GM12865 (cell line): ENCODE results near the gene DNAJB14.

ENCODE experiments used
- DNase-seq: peaks from one replicate; pipeline ENCODE4 v3.0.0; 2010; ENCODE audit warnings: low read depth
- H3K4me3 ChIP-seq: 2 replicates; pipeline ENCODE4 v1.5.1; 2011; ENCODE audit warnings: mild to moderate bottlenecking, low read depth, low read length, control low read depth
- TF ChIP-seq, protein P1 (sequence below): IDR thresholded peaks from 2 replicates; pipeline ENCODE4 v1.5.1; 2011; ENCODE audit warnings: low read length, control low read depth, low read depth, inconsistent platforms; ENCODE audit not compliant: insufficient read depth; ENCODE audit errors: missing control alignments

DNAJB14 gene

DNA sequence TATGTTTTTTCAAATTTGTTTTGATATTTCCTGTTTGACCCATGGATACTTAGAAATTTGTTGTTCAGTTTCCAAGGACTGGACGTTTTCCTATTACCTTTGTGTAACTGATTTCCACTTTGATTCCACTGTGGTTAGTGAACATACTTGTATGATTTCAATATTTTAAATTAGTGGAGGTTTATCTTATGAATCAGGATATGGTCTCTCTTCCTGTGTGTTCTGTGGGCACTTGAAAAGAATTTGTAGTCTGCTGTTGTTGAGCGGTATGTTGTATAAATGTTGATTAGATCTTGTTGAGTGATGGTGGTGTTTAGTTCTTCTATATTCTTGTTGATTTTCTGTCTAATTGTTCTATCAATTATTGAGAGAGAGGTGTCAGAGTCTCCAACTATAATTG lies 31.0 kb downstream of the DNAJB14 start:
- TF ChIP-seq, protein P1, sequence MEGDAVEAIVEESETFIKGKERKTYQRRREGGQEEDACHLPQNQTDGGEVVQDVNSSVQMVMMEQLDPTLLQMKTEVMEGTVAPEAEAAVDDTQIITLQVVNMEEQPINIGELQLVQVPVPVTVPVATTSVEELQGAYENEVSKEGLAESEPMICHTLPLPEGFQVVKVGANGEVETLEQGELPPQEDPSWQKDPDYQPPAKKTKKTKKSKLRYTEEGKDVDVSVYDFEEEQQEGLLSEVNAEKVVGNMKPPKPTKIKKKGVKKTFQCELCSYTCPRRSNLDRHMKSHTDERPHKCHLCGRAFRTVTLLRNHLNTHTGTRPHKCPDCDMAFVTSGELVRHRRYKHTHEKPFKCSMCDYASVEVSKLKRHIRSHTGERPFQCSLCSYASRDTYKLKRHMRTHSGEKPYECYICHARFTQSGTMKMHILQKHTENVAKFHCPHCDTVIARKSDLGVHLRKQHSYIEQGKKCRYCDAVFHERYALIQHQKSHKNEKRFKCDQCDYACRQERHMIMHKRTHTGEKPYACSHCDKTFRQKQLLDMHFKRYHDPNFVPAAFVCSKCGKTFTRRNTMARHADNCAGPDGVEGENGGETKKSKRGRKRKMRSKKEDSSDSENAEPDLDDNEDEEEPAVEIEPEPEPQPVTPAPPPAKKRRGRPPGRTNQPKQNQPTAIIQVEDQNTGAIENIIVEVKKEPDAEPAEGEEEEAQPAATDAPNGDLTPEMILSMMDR, result no peak
- no peak for DNase-seq
- H3K4me3 ChIP-seq, result no peak overlapping the region

DNA sequence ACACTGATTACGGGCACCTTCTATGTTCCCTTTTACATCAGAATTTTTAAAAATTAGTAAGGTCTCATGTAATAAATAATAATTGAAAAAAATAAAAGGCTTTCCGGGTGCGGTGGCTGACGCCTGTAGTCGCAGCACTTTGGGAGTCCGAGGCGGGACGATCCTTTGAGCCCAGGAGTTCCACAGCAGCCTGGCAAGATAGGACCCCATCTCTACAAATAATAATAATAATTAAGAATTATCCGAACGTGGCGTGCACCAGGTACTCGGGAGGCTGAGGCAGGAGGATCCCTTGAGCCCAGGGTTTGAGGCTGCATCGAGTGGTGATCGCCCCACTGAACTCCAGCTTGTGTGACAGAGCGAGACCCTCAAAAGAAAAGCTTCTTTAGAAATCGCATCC lies 51.4 kb downstream of the DNAJB14 start:
- H3K4me3 ChIP-seq, result peak overlapping the region; percentile 57
- DNase-seq, result no peak
- TF ChIP-seq, protein P1, result no peak

DNA sequence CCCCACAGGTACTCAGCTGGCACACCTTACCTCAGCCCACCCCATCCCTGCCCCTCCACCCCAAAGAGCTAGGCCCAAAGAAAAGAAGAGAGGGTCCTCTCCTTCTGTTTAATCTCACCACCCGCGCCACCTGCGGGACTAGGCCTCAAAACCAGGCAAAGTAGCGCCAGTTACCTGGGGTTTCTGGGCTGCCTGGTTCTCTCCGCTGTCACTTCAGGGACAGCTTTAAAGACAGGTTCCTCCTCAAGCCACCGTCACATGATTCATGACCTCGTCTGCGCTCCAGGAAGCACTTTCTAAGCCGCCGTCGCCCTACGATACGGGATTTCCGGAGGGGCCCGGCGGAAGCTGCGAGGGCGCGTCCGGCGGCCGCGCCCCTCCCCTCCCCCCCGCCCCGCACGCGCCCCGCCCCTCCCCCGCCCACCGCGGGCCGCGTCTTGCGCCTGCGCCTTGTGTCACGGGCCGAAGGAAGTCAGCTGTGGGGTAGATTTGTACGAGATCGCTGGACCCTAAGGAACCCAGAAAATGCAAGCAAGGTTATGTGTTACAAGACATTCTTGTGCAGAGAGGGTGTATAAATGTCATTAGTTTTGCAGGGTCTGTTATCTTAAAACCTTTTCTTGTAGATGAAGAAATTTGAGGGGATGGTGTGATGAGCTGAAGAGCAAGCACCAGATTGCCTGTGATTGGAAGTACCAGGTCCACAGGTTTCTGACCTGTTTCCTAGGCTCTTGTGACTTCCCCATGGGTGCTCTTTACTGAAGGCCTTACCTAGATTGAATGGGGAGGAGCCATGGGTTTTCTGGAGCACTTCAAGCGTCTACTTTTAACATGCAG lies 52.0 kb downstream of the DNAJB14 start, which contains the start of gene LAMTOR3:
LAMTOR3 (minus strand) TSS at position 267 of the 837 bp plus-strand sequence. CDS start 464 bp downstream, outside the sequence.
- TF ChIP-seq, protein P1, result no peak
- peak; percentile 96 for DNase-seq
- peak within 1 kb of the TSS; percentile 94 for H3K4me3 ChIP-seq

DNA sequence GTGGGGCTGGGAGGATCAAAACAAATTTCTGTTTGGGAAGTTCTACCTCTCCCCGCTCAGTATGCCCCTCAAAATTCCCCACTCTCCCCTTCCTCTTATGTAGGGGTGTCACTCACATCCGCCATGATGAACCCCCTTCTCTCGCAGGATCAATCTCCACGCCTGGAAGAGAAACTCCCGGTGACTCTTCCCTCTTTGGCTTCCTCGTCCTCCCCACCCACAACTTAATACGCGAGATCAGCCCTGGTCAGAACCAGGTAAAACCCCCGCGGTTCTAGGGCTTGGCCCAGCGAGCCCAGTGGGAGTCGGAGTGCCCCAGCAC lies 52.6 kb downstream of the DNAJB14 start:
- H3K4me3 ChIP-seq, result peak overlapping the region; percentile 94
- TF ChIP-seq, protein P1, result no peak
- DNase-seq, result no peak

DNA sequence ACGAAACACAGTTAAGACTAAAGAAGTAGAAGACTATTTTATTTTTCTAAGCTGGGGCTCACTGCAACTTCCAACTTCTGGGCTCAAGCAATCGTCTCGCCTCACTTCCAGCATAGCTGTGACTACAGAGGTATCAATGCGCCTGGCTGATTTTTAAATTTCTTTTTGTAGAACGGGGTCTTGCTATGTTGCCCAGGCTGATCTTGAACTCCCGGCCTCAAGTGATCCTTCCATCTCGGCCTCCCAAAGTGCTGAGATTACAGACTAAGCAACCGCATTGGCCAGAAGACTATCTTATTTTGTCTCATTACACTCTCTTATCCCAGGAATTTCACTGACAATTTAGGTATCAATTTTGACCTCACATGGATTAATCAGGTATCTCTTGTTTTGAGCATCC lies 53.4 kb downstream of the DNAJB14 start:
- peak overlapping the region; percentile 94 for H3K4me3 ChIP-seq
- TF ChIP-seq, protein P1, result no peak
- no peak for DNase-seq

DNA sequence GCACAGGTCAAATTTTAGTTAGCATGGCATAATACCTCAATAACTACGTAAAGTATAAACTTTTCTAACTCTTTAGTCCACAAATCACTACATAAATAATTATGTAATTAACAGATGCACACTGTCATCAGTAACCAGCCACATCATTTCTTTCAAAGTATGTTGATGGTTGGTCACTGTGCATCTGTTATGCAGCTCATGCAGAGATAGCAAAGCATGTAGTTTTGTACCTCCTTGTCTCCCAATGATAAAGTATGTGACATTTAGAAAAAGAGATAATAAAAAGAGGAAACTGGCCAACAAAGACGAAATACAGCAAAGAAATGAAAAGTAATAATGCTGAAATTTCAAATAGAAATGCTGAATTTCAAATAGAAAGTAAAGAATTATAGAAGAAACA lies 55.1 kb downstream of the DNAJB14 start:
- no peak for DNase-seq
- TF ChIP-seq, protein P1, result no peak
- H3K4me3 ChIP-seq, result no peak overlapping the region

DNA sequence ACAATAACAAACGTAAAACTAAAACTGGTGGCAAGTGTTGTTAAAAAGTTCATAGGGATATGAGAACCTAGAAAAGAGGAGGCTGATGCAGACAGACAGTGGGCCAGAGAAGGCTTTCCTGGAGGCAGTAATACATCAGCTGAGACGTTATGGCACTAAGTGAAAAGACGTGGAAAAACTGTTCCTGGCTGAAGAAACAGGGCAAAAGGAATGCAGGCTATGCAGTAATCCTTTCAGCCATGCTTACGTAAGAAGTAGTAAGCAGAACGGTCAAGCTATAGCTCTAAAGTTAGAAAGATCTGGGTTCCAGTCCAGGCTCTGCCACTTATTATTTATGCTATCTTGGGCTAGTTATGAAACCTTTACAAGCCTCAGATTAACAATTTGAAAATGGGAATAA lies 58.6 kb downstream of the DNAJB14 start:
- no peak for DNase-seq
- TF ChIP-seq, protein P1, result no peak
- H3K4me3 ChIP-seq, result no peak overlapping the region
